Mucosa of descending colon (tissue), 3 donors: ENCODE results near the gene ZNF92. TPM values are rescaled to one million over a fixed set of nuclear protein-coding genes. Genes with fewer than 3 reads are reported as not detected.
A peak's percentile ranks its signal among the peaks of the same experiment; 100 is the strongest.
"Not testable (repeated sequence)": the region's sequence is repeated elsewhere in the genome, so short reads cannot be mapped to it uniquely, and the experiment has no call there.

Experiments
- ATAC-seq: fragments of 200-7000 bp; cut with Tn5 transposase; one replicate; pipeline ENCODE4 v1.9.1; 2020; ENCODE audit warnings: mild to moderate bottlenecking, moderate library complexity
- DNase-seq, 3 donors: peaks; one replicate each; pipeline ENCODE4 v3.0.0-alpha.2; 2020
- H3K36me3 ChIP-seq: fragments of 200-600 bp; one replicate; pipeline ENCODE4 v1.8.0; 2021; ENCODE audit warnings: low read depth, mild to moderate bottlenecking
- H3K4me1 ChIP-seq: fragments of 200-600 bp; one replicate; pipeline ENCODE4 v1.8.0; 2021; ENCODE audit warnings: low read depth, mild to moderate bottlenecking
- H3K4me3 ChIP-seq: fragments of 200-600 bp; one replicate; pipeline ENCODE4 v1.8.0; 2021; ENCODE audit warnings: mild to moderate bottlenecking
- H3K9me3 ChIP-seq: fragments of 200-600 bp; one replicate; pipeline ENCODE4 v1.8.0; 2021; ENCODE audit warnings: mild to moderate bottlenecking
- CTCF ChIP-seq: fragments of 200-600 bp; IDR thresholded peaks from one replicate; pipeline ENCODE4 v1.8.0; 2022; ENCODE audit warnings: antibody characterized with exemption, mild to moderate bottlenecking
- intact Hi-C, 2 donors: fragments of 100-400 bp; cut with DNase I in 1 of 2; cut with micrococcal nuclease in 1 of 2; formaldehyde crosslinking; loops; one replicate each; pipeline versions ENCODE4 v1.11.0 to v1.11.1; 2022; cut with DNase I, micrococcal nuclease
- total RNA-seq, 3 donors: library from RNA; stranded (reverse); fragmentation: NEBNext Ultra II Directional in 2 of 3; extraction: Animal tissue kit (Norgen Biotek cat#: 25700) in 2 of 3; gene quantifications; one replicate each; pipeline versions ENCODE4 v1.2.1 to v1.2.4, GENCODE V29; 2021 to 2023
- donor health status: DM: no; HTN: no; CAD: no; lungs with moderate emphysema.
- donor health status: DM: no; HTN: no; CAD: no.
- donor health status: DM: no; HTN: yes; CAD: no.

The ZNF92 gene
- total RNA-seq, 3 donors from 2014 or later = 5.9 to 8.5 (median 7.2) TPM

- no peak for TF ChIP-seq CTCF
- intact Hi-C loops = no loop called here
These were observed 71.5 kb downstream of the ZNF92 start for GRCh38 chr7:65444899-65445823.

GRCh38 chr7:65447041-65447440, 73.4 kb downstream of the ZNF92 start:
- intact Hi-C loops, H3K9me3 ChIP-seq, H3K36me3 ChIP-seq, H3K4me1 ChIP-seq, ATAC-seq, H3K4me3 ChIP-seq: not testable (repeated sequence)
- DNase-seq = peak in 1 of 3 donors; percentile 2

More at GRCh38 chr7:65444899-65445823, 71.5 kb downstream of the ZNF92 start:
- H3K36me3 ChIP-seq = no peaks in the 10 kb centered on the region
- no peak for ATAC-seq
- H3K4me1 ChIP-seq = no peaks in the 10 kb centered on the region
- H3K4me3 ChIP-seq = no peak overlapping the region
- DNase-seq = no peak
- peaks cover 7% of the 10 kb centered on the region for H3K9me3 ChIP-seq

GRCh38 chr7:65448816-65449504, 75.3 kb downstream of the ZNF92 start:
- no peaks in the 10 kb centered on the region for H3K4me1 ChIP-seq
- peaks cover 7% of the 10 kb centered on the region for H3K9me3 ChIP-seq
- no peaks in the 10 kb centered on the region for H3K36me3 ChIP-seq
- intact Hi-C loops = no loop called here
- no peak overlapping the region for H3K4me3 ChIP-seq
- DNase-seq = no peak
- TF ChIP-seq CTCF = no peak
- no peak for ATAC-seq

GRCh38 chr7:65449505-65449852, 75.8 kb downstream of the ZNF92 start:
- intact Hi-C loops = no loop called here
- ATAC-seq (no peak), DNase-seq (no peak)

More at GRCh38 chr7:65449505-65449852, 75.8 kb downstream of the ZNF92 start:
- Histone ChIP-seq H3K9me3 (peaks cover 7% of the 10 kb centered on the region), H3K4me1 (no peaks in the 10 kb centered on the region), H3K36me3 (no peaks in the 10 kb centered on the region), H3K4me3 (no peak overlapping the region)
- no peak for TF ChIP-seq CTCF
